GM06990 (cell line): ENCODE results near the gene CPN2.
A peak's percentile ranks its signal among the peaks of the same experiment; 100 is the strongest.

Experiments
- DNase-seq: peaks from one replicate; pipeline ENCODE4 v3.0.0-alpha.2; 2011; ENCODE audit not compliant: insufficient read length; ENCODE audit errors: extremely low read depth
- H3K27me3 ChIP-seq: replicated peaks from 2 replicates; pipeline ENCODE4 v1.6.0; 2011; ENCODE audit warnings: low read length; ENCODE audit not compliant: control insufficient read depth, insufficient read depth
- H3K36me3 ChIP-seq: 2 replicates; pipeline ENCODE4 v1.5.1; 2011; ENCODE audit warnings: low read length; ENCODE audit not compliant: control insufficient read depth, insufficient read depth
- H3K4me3 ChIP-seq: replicated peaks from 2 replicates; pipeline ENCODE4 v1.5.1; 2011; ENCODE audit warnings: low read depth, mild to moderate bottlenecking, control low read depth, low read length
- TF ChIP-seq, protein P1 (sequence below): IDR thresholded peaks from 2 replicates; pipeline ENCODE4 v1.5.1; 2011; ENCODE audit warnings: low read length, control low read depth, mild to moderate bottlenecking, inconsistent platforms; ENCODE audit not compliant: insufficient read depth, poor library complexity, severe bottlenecking

Gene CPN2

DNA sequence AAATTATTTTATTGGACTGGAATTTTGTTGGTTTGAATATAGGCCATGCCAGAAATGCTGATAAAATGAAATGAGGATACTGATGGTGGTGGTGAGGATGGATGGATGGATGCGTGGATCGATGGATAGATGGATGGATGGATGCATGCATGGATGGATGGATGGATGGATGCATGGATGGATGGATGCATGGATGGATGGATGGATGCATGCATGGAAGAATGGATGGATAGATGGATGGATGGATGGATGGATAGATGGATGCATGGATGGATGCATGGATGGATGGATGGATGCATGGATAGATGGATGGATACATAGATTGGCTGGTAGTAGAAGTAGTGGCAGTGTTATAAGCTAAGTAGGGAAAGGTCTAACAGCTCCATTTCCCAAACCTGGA, 40.1 kb downstream of the CPN2 start:
- no peak for DNase-seq
- TF ChIP-seq, protein P1, sequence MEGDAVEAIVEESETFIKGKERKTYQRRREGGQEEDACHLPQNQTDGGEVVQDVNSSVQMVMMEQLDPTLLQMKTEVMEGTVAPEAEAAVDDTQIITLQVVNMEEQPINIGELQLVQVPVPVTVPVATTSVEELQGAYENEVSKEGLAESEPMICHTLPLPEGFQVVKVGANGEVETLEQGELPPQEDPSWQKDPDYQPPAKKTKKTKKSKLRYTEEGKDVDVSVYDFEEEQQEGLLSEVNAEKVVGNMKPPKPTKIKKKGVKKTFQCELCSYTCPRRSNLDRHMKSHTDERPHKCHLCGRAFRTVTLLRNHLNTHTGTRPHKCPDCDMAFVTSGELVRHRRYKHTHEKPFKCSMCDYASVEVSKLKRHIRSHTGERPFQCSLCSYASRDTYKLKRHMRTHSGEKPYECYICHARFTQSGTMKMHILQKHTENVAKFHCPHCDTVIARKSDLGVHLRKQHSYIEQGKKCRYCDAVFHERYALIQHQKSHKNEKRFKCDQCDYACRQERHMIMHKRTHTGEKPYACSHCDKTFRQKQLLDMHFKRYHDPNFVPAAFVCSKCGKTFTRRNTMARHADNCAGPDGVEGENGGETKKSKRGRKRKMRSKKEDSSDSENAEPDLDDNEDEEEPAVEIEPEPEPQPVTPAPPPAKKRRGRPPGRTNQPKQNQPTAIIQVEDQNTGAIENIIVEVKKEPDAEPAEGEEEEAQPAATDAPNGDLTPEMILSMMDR = no peak
- H3K27me3 ChIP-seq = no peaks in the 10 kb centered on the region

DNA sequence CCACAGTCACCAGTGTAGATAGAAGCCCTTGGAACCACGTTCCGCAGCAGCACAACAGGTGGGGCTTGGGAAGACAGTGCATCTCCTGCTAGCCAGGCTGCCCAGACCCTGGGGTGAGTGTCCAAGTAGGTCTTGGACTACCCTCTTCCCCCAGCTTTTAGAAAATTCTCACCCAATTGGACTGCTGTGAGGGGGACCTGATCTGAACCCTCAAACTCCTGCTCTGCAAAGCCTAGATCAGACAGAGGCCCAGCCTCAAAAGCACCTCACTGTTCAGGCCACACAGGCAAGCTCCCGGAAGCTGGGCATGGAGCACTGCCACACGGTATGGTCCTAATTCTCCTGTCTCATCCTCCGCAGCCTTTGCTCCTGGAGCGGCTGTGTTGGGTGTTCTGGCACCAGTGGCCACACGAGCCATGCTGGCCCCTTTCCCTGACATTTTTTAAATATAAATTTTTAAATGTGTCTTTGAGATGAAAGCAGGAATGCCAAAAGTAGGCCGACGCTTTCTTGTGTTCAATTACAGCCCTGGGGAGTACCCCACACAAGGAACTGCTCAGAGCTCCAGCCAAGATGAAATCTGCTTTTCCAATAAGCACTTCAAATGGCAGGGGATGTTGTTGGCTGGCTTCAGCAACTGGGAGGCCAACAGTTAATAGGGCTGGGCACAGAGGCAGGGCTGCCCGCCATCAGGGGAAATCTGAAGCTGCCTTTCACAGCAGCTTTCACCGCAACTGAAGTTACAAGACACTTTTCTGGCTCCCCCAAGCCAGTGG, 40.9 kb downstream of the CPN2 start:
- no peaks in the 10 kb centered on the region for H3K27me3 ChIP-seq
- H3K4me3 ChIP-seq = no peak overlapping the region
- TF ChIP-seq, protein P1 = no peak
- DNase-seq = no peak
- no peaks in the 10 kb centered on the region for H3K36me3 ChIP-seq

More for the DNA sequence above, 40.1 kb downstream of the CPN2 start:
- H3K4me3 ChIP-seq = no peak overlapping the region
- H3K36me3 ChIP-seq = no peaks in the 10 kb centered on the region

GRCh38 chr3:194308601-194309449, 42.3 kb downstream of the CPN2 start:
- no peak for DNase-seq
- H3K36me3 ChIP-seq = no peaks in the 10 kb centered on the region
- TF ChIP-seq, protein P1 = no peak
- no peak overlapping the region for H3K4me3 ChIP-seq
- H3K27me3 ChIP-seq = no peaks in the 10 kb centered on the region

GRCh38 chr3:194307849-194308248, 43.3 kb downstream of the CPN2 start:
- no peak overlapping the region for H3K4me3 ChIP-seq
- no peaks in the 10 kb centered on the region for H3K27me3 ChIP-seq
- no peaks in the 10 kb centered on the region for H3K36me3 ChIP-seq
- TF ChIP-seq, protein P1 = no peak
- no peak for DNase-seq

- Histone ChIP-seq H3K36me3 (no peaks in the 10 kb centered on the region), H3K4me3 (peak overlapping the region; percentile 39), H3K27me3 (no peaks in the 10 kb centered on the region)
- DNase-seq = peak; percentile 84
- TF ChIP-seq, protein P1 = no peak
Observed at GRCh38 chr3:194306771-194307640, 44.1 kb downstream of the CPN2 start.
